Motor neuron (in vitro differentiated cells): ENCODE measurements around the gene MTM1. TPM values are rescaled to one million over a fixed set of nuclear protein-coding genes. Genes with fewer than 3 reads are reported as not detected.

Experiments
- ATAC-seq, 8 experiments: fragments of 200-7000 bp; cut with Tn5 transposase; replicated peaks in 6 of 8; 2 replicates each; pipeline ENCODE4 v1.8.0; 2021; ENCODE audit warnings: mild to moderate bottlenecking in 8 of 8, moderate library complexity in 8 of 8
- H3K27ac ChIP-seq, 2 donors: fragments of 250-450 bp; sonication (Bioruptor Pico); 2 replicates each; pipeline ENCODE4 v1.9.0; 2021; ENCODE audit warnings: antibody characterized with exemption in 2 of 2, mild to moderate bottlenecking in 2 of 2, moderate library complexity in 1 of 2
- H3K4me1 ChIP-seq, 2 donors: fragments of 250-450 bp; sonication (Bioruptor Pico); replicated peaks in 1 of 2; 2 replicates each; pipeline ENCODE4 v1.6.1; 2021; ENCODE audit warnings: antibody characterized with exemption in 2 of 2, mild to moderate bottlenecking in 2 of 2, moderate library complexity in 1 of 2
- H3K4me3 ChIP-seq, 5 donors: fragments of 250-450 bp; sonication (Bioruptor Pico); 2 replicates each; pipeline ENCODE4 v1.9.0; 2021; ENCODE audit warnings: antibody characterized with exemption in 5 of 5, mild to moderate bottlenecking in 5 of 5, moderate library complexity in 4 of 5
- whole genome bisulfite sequencing, 10 experiments: fragments of 450-650 bp; shearing (Covaris generic); methylation state at CpG; one replicate each; pipeline ENCODE4 v1.0.0; 2022; 5-methylcytosine and 5-hydroxymethylcytosine counted together
- in situ Hi-C, 9 experiments: fragments of 400-800 bp; cut with MboI; loops; one replicate each; pipeline ENCODE4 v1.15.0; 2021; ENCODE audit warnings: low sequenced_read_pairs in 9 of 9, low pct_unique_long_range_greater_than_20kb in 2 of 9; ENCODE audit not compliant: unreplicated experiment in 9 of 9
- total RNA-seq, 8 experiments: library from RNA; unstranded; fragments of 300-600 nt; gene quantifications; 2 replicates each; pipeline versions ENCODE4 v1.2.3 to v1.2.4, GENCODE V29; 2022

MTM1 gene
- total RNA-seq, 8 experiments from 2014 or later, result 4.8 to 13.4 (median 7.0) TPM

DNA sequence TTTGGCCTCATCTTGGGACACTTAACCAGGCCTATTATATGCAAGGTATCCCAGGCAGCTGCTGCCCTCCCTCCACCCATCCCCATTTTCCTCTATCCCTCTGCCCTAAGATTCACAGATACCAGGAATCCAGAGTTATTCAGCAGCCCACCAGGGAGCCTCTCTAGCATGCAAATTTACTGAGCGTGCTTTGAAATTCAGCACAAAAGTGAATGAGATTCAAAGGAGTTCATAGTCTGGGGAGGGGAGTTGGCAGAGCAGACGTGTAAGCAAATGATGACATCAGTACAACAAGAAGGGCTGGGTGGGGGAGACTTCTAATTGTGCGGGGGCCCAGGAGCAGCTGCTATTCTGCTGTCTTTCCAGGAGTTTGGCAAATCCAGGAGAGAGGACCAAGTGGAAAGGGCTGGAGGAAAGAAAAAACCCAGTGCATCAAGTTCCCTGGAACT is 1.7 kb upstream of the MTM1 start:
- no peak overlapping the region for H3K4me3 ChIP-seq
- H3K4me1 ChIP-seq, result peaks cover 17 to 19% of the 10 kb centered on the region in 2 donors
- peak overlapping the region; percentile 45 to 75 for H3K27ac ChIP-seq
- in situ Hi-C loops, result no loop called here
- 0 to 8% (median 0%) methylated on average over 1 to 2 of the region's 3 CpGs; no CpG with 5 or more reads in 7 of the 10 experiments for WGBS, 10 experiments
- peak in 5 of 8 experiments; percentile 20 to 48 (median 34) for ATAC-seq

DNA sequence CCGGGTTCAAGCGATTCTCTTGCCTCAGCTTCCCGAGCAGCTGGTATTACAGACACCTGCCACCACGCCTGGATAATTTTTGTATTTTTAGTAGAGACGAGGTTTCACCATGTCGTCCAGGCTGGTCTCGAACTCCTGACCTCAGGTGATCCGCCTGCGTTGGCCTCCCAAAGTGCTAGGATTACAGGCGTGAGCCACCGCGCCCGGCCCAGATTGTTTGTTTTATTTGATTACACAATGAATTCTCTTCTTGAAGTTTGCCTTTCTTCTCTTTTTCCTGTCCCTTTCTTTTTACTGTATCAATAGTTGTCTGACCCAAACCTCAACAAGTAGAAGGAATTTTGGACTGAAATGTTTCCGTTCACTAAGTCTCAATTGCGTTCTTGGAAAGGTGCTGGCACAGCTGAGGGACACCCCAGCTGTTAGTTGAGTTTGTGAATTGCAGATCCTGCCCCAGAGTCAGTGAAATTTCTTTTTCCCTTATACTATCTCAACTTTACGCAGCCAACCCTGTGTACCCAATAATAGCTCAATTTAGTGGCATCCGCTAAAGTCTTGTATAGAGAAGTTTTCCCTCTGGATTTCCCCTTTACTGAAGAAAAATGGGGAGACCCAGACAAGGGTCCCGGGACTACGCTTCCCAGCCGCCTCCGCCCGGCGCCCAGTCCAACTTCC is 639 bp upstream of the MTM1 start:
- Histone ChIP-seq H3K27ac (no peak overlapping the region), H3K4me3 (peak overlapping the region in 3 of 5 donors; percentile 5 to 94 (median 17)), H3K4me1 (peaks cover 17 to 21% of the 10 kb centered on the region in 2 donors)
- in situ Hi-C loops, result no loop called here
- WGBS, 10 experiments, result 48 to 100% (median 70%) methylated on average over 1 to 12 of the region's 23 CpGs; no CpG with 5 or more reads in 3 of the 10 experiments
- ATAC-seq, result no peak

DNA sequence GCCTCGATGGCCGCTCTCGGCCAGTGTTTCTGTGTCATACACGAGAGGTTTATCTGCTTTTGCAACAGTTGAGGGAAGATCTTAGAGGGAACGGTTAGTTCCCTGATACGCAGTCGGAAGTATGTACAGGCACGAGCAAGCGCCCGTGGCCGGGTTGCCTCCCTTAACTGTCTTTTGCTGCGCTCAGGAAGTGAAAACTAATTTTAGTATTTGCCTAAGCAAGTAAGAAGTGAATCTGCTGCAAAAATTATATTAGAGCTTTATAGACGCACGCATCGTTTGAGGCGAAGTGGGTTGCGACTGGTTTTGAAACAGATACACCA is 695 bp downstream of the MTM1 start:
- in situ Hi-C loops, result no loop called here
- peak overlapping the region; percentile 57 to 94 (median 72) for H3K4me3 ChIP-seq
- no peak overlapping the region for H3K27ac ChIP-seq
- WGBS, 10 experiments, result 20 to 60% (median 59%) methylated on average over 1 to 13 of the region's 17 CpGs; no CpG with 5 or more reads in 7 of the 10 experiments
- ATAC-seq, result peak in 3 of 8 experiments; percentile 3 to 18 (median 14)
- peaks cover 26 to 32% of the 10 kb centered on the region in 2 donors for H3K4me1 ChIP-seq

- in situ Hi-C loops, result no loop called here
- 60 to 100% (median 67%) methylated on average over 1 to 3 of the region's 3 CpGs; no CpG with 5 or more reads in 5 of the 10 experiments for WGBS, 10 experiments
- H3K4me1 ChIP-seq, result peaks cover 33 to 43% of the 10 kb centered on the region in 2 donors
- no peak for ATAC-seq
- no peak overlapping the region for H3K4me3 ChIP-seq
- no peak overlapping the region for H3K27ac ChIP-seq
Observed at GRCh38 chrX:150570512-150570911, 2.1 kb downstream of the MTM1 start.

DNA sequence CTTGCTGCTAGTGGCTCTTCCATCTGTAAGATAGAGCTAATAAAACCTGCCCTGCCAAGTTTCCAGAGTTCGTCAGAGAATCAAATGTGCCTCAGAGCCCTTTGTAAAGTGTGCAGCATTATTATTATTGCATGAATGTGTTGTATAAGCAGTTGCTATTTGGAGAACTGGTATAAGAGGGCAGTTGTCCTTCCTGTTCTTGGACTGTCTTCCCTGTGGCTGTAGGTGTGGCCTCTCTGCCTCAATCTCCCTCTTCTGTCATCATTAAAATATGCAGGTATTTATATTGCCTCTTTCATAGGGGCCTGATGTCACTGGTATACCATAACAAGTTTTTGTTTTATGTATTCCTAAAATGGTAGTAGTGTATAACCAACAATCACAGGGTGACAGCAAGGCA is 3.8 kb downstream of the MTM1 start:
- ATAC-seq, result no peak
- WGBS, 10 experiments, result 25 to 83% (median 50%) methylated on average over 1 of the region's 1 CpG; no CpG with 5 or more reads in 7 of the 10 experiments
- Histone ChIP-seq H3K27ac (no peak overlapping the region), H3K4me1 (peaks cover 19 to 30% of the 10 kb centered on the region in 2 donors), H3K4me3 (no peak overlapping the region)
- in situ Hi-C loops, result no loop called here

DNA sequence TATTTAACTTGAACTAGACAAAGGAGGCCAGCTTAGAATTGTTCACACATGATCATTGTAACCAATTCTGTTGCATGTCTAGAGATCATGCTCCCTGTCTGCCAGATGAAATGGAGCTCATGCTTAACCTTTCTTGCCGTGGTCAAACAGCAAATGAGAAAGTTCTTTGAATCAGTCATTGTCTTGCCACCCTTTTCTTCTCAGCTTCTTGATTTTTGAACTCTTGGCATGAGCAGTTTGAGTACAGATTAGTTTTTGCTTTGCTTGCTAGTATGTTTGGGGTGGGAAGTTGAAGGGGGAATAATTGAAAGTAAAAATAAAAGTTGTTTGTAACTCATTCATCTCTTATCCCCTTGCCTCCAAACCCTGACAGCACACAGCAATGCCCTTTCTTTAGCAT is 4.7 kb downstream of the MTM1 start:
- Histone ChIP-seq H3K27ac (no peak overlapping the region), H3K4me1 (peaks cover 16 to 24% of the 10 kb centered on the region in 2 donors), H3K4me3 (no peak overlapping the region)
- ATAC-seq, result no peak
- 0% methylated on average over 1 of the region's 1 CpG; no CpG with 5 or more reads in 8 of the 10 experiments for WGBS, 10 experiments
- in situ Hi-C loops, result no loop called here

- Histone ChIP-seq H3K27ac (no peak overlapping the region), H3K4me3 (no peak overlapping the region), H3K4me1 (peaks cover 16 to 24% of the 10 kb centered on the region in 2 donors)
- 34 to 83% (median 80%) methylated on average over 3 to 4 of the region's 4 CpGs; no CpG with 5 or more reads in 7 of the 10 experiments for WGBS, 10 experiments
- in situ Hi-C loops, result no loop called here
- ATAC-seq, result no peak
Observed at GRCh38 chrX:150573702-150574101, 5.3 kb downstream of the MTM1 start.

GRCh38 chrX:150574559-150575418 is 6.4 kb downstream of the MTM1 start:
- Histone ChIP-seq H3K4me3 (no peak overlapping the region), H3K27ac (peak overlapping the region in 1 of 2 donors; percentile 29), H3K4me1 (peaks cover 16 to 24% of the 10 kb centered on the region in 2 donors)
- peak in 5 of 8 experiments; percentile 34 to 78 (median 53) for ATAC-seq
- in situ Hi-C loops, result no loop called here
- WGBS, 10 experiments, result 0 to 88% (median 56%) methylated on average over 1 to 12 of the region's 13 CpGs; no CpG with 5 or more reads in 2 of the 10 experiments

DNA sequence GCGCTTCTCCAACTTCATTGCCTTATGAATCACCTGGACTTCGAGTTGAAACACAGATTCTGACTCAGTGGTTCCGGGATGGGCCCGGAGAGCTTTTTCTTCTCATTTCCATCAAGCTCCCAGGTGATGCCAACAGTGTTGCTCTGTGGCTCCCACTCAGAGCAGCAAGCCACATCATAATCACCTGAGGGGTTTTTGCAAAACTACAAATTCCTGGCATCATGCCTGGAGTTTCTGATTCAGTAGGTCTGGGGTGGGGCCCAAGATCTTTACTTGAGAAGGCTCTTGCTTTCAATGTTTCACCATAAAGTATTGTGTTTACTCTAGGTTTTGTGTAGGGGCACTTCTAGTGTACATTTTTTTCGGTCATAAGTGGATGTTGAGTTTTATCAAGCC is 7.0 kb downstream of the MTM1 start:
- no peak overlapping the region for H3K4me3 ChIP-seq
- no peak overlapping the region for H3K27ac ChIP-seq
- peak in 3 of 8 experiments; percentile 71 to 91 (median 72) for ATAC-seq
- WGBS, 10 experiments, result 20 to 52% (median 25%) methylated on average over 2 of the region's 5 CpGs; no CpG with 5 or more reads in 7 of the 10 experiments
- in situ Hi-C loops, result no loop called here
- H3K4me1 ChIP-seq, result peaks cover 16 to 24% of the 10 kb centered on the region in 2 donors

GRCh38 chrX:150577174-150577573 is 8.8 kb downstream of the MTM1 start:
- H3K4me3 ChIP-seq, result no peak overlapping the region

GRCh38 chrX:150581093-150581775 is 12.8 kb downstream of the MTM1 start:
- no peaks in the 10 kb centered on the region for H3K4me1 ChIP-seq
- in situ Hi-C loops, result no loop called here
- H3K27ac ChIP-seq, result no peak overlapping the region
- H3K4me3 ChIP-seq, result no peak overlapping the region
- 33 to 71% (median 65%) methylated on average over 1 to 3 of the region's 4 CpGs; no CpG with 5 or more reads in 6 of the 10 experiments for WGBS, 10 experiments
- ATAC-seq, result peak in 1 of 8 experiments; percentile 41

More at GRCh38 chrX:150577174-150577573, 8.8 kb downstream of the MTM1 start:
- in situ Hi-C loops, result no loop called here
- no peak overlapping the region for H3K27ac ChIP-seq
- peaks cover 16 to 24% of the 10 kb centered on the region in 2 donors for H3K4me1 ChIP-seq
- ATAC-seq, result no peak
- WGBS, 10 experiments, result 11 to 50% methylated on average over 1 of the region's 1 CpG; no CpG with 5 or more reads in 8 of the 10 experiments

- Histone ChIP-seq H3K4me1 (no peaks in the 10 kb centered on the region), H3K27ac (no peak overlapping the region), H3K4me3 (no peak overlapping the region)
- in situ Hi-C loops, result no loop called here
- no peak for ATAC-seq
Observed at GRCh38 chrX:150582338-150582948, 14.0 kb downstream of the MTM1 start.
